KBM-7 (cell line): ENCODE data around the gene PDE6A.
A peak's percentile ranks its signal among the peaks of the same experiment; 100 is the strongest.

Experiments
- DNase-seq: peaks from one replicate; pipeline ENCODE4 v3.0.0-alpha.2; 2015
- in situ Hi-C: fragments of 300-500 bp; cut with MboI; formaldehyde crosslinking; loops from 2 replicates; pipeline ENCODE4 v1.14.3; 2020; ENCODE audit warnings: low sequenced_read_pairs, low pct_unique_long_range_greater_than_20kb, mixed read lengths

Gene PDE6A

DNA sequence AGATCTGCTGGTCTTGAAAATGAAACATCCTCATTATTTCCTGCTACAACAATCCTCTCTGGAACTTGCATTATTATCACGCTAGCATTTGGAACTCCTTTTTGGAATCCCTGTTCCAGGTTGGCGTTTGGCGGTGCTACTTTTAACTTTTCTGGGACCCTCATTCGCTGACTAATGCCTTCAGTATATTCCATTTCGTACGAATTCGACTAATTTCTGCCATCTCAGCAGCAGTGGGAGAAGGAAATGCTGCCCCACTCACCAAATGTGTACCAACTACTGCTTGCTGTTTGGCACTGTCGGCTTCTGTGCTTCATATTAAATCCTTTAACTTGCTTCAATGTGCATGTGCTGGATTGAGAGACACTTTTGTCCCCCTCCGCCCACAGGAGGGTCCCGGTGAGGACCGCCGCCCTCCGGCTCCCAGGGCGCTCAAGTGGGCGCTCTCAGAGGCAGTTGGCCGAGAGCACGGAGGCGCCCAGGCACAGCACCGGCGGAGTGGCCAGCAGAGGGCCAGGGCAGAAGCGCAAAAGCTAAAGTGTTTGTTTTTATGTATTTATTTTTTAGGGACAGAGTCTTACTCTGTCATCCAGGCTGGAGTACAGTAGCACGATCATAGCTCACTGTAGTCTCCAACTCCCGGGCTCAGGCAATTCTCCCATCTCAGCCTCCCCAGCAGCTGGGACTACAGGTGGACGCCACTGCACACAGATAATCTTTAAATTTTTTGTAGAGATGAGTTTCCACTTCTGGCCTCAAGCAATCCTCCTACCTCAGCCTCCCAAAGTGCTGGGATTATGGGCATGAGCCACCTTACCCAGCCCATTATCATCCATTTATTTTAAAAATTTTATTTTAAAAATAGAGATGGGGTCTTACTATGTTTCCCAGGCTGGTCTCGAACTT lies 11.9 kb downstream of the PDE6A start:
- in situ Hi-C loops: no loop called here
- DNase-seq: no peak

DNA sequence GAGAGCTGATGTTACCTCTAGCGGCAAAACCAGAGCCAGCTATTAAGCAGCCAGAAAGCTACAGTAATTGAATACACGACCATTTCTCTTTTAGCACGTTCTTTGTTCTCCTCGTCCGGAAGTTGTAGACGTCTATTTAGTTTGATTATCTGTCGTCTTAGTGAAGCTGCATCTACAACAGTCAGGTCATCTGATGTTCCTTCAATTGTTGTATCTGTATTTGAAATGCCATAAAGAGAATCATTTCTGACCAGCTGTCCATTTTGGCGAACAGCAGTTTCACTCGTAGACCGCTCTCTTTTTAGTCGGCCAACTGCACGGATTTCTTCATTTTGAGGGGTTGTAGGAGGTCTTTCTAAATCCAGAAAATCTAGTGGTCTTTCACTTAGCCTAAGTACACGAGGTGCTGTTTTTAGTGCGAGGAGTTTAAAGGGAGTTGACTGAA lies 12.6 kb downstream of the PDE6A start:
- in situ Hi-C loops: no loop called here
- no peak for DNase-seq

DNA sequence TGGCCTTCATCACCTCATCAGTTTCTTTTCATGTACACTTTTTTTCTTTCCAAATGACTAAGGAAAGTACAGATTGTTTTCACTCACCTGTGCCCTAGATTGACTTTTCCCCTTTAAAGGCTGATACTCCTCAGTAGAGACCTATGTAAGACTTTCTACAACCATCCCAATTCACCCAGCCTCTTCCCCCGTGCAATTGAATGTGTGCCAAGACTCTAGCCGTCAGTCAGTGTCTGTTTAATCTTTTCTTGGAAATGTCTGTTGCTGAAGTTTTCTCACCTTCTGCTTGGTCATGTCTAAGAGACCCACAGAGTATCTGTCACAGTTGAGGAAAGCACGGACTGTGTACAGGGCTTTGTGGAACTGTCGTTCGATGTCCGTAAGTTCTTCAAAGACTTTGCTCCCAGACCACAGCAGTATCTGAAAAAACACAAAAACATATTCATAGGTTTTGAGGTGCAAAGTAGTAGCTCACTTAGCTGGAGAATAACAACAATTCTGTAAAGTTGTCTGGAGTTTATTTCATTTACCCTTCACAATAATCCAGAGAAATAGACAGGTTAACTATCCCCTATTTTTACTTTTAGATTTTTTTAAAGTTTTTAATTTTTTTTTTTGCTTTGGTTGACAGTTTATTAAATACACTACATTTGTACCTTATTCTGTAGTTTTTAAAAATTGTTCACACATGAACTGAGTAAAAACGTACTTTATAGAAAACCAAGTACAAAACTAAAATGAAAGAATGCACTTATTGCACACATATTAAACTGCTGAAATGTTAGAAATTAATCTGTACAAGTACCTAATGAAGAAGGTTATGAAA lies 13.6 kb downstream of the PDE6A start:
- no peak for DNase-seq
- in situ Hi-C loops: no loop called here

DNA sequence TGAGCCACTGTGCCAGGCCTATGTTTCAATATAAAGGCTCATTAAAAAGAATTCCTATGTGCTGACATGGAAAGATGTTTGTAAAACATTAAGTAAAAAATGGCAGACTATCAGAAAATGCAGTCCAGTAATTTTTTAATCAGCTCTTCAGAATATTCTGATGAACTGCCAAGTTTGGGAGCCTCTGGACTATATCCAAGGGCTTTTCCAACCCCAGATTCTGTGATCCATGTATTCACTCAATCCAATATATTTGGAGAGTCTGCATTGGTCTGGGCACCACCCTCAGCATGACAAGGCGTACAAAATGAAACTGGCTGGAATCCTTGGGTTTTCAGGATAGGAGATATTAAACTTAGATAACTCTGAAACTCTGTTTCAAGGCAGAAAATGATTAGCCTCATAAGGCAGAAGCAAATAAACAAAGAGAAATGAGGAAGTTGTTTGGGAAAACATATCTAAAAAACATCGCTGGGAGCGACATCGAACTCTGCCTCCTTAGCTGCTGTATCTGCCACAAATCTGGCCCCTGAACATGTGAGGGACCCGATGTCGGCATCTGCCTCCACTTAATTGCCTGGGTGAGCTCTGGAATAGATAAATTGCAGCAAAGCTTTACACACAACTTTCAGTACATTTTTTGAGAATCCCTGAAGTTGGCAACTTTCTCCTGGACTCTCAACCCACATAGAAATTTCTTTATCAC lies 14.4 kb downstream of the PDE6A start:
- no peak for DNase-seq
- in situ Hi-C loops: no loop called here

DNA sequence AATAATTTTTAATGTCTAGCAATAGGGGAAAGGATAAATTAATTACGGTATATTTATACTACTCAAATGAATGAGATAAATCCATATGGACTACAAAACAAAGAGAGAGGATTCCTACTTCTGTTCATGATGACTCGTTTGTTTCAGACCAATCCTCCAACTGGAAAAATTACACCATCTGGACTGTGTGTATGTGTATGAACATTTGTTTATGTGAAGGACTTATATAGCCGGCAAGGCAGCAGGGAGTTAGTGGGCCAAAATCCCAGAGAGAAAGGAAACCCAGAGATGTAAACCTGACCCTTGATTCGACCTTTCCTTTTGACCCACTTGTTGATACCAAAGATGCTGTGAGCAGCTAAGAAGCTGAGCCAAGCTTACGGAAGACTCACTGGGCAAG lies 20.1 kb downstream of the PDE6A start:
- no peak for DNase-seq
- in situ Hi-C loops: no loop called here

DNA sequence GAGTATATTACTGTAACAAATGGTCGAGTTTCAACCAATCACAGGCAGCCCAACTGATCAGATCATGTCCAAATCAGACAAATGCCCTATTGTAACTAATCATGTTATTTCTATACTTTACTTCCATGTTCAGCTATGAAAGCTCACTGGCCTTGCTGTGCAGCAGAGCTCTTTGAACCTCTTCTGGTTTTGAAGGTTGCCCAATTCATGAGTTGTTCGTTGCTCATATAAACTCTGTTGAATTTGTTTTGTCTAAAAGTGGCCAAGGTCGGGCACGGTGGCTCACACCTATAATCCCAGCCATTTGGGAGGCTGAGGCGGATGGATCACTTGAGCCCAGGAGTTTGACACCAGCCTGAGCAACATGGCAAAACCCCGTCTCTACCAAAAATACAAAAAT lies 21.6 kb downstream of the PDE6A start:
- DNase-seq: no peak
- in situ Hi-C loops: no loop called here

DNA sequence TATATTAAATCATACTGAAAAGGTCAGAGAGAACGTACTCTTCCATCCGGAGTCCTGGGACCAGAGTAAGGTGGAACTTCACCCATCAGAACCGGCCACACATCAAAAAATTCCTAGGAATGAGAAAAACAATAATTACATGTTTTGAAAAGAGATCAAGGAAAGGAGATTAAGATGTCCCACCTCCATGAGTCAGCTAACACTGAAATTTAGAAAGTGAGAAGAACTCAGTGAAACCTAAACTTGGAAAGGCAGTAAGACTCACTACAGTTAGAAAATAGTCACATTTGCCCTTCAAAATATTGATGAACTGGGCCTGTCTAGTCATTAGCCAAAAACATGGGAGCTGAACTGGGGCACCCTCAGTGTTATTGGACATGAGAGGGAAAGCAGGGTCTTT lies 23.0 kb downstream of the PDE6A start:
- DNase-seq: no peak
- in situ Hi-C loops: no loop called here

DNA sequence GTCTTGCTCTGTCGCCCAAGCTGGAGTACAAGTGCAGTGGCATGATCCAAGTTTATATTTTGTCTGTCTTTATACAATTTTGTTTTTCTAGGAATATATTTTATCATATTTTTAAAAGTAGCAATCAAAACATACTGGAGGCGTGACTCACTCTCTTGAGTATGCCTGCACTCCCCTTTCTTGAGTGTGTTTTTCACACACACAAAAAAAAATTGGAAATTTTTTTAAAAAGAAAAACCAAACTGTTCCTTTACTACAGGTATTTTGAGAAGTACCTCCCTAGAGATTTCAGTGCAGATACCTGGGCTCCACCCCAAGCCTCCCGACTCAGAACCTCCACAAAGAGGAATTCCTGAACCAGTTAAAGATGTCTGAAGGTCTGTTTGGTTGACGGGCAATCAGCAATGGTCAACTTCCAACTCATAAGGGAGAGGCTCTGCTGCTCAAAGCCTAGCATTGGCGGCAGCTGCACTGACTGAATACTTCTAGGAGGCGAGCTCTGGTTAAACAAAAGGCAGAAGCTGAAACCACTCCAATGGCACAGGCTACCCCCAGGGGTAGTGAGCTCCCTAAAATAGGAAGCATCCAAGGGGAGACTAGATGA lies 27.4 kb downstream of the PDE6A start:
- in situ Hi-C loops: no loop called here
- no peak for DNase-seq

DNA sequence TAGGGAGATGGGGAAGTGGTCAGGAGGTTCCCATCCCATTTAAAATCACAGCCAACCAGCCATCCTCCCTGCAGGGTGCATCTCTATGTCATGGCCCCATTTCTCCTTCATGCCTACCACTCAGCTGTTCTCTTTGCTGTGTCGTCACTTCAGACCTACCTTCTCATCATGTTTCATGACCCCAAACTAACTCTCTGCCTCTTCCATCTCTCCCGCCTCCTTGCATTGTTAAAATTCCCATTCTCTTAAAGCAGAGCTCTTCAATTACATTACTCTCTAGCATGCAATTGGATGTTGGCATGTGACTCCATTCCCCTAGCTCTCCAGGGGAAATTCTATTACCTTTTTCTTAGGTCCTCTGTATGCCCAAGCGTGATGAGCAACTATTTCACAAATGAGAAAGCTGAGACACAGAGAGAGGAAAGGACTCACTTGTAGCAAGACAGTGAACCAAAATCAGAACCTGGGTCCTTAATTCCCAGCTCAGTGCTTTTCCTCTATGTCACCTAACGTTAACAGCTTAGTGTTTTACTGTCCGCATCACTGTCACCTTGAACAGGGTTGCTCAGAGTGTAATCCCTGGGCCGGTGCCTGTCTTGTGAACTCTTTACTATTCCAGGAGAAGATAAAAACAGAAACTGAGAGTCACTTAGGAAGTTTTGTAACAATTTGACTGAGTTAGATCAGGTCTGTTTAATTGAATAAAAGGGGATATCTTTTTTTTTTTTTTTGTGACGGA lies 28.1 kb downstream of the PDE6A start:
- in situ Hi-C loops: no loop called here
- no peak for DNase-seq

DNA sequence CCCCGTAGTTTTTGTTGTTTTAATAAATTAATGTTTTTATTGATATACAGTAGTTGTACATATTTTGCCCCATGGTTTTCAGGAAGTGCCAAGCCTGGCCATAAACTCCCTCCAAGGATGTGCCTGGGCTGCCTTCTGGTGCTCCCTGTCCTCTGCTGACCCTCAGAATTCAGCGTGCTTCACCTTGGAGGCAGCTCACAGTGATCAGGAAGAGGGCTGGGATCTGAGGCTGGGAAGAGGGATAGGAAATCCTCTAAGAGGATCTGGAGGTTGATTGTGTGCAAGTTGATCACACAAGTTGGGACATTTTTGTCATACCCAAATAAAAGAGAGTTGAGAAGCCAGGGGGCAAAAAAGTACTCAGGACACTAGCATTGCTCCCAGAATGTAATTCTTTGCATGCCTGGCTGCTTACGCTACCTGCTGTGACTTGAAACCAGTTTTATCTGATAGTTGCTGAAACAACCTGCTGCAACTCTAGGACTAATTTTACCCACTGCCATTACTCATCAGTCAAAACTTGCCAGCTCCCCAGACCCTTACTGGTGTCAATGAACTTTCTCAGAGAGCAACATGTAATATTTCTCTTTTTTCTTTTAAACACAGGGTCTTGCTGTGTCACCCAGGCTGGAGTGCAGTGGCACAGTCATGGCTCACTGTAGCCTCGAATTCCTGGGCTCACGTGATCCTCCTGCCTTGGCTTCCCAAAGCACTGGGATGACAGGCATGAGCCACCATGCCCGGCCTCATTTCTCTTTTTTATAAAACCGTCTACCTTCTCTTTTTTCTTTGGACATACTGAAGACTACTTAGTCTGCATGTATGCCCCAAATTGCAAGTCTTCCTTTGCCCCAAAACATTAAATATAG lies 29.0 kb downstream of the PDE6A start:
- in situ Hi-C loops: no loop called here

DNA sequence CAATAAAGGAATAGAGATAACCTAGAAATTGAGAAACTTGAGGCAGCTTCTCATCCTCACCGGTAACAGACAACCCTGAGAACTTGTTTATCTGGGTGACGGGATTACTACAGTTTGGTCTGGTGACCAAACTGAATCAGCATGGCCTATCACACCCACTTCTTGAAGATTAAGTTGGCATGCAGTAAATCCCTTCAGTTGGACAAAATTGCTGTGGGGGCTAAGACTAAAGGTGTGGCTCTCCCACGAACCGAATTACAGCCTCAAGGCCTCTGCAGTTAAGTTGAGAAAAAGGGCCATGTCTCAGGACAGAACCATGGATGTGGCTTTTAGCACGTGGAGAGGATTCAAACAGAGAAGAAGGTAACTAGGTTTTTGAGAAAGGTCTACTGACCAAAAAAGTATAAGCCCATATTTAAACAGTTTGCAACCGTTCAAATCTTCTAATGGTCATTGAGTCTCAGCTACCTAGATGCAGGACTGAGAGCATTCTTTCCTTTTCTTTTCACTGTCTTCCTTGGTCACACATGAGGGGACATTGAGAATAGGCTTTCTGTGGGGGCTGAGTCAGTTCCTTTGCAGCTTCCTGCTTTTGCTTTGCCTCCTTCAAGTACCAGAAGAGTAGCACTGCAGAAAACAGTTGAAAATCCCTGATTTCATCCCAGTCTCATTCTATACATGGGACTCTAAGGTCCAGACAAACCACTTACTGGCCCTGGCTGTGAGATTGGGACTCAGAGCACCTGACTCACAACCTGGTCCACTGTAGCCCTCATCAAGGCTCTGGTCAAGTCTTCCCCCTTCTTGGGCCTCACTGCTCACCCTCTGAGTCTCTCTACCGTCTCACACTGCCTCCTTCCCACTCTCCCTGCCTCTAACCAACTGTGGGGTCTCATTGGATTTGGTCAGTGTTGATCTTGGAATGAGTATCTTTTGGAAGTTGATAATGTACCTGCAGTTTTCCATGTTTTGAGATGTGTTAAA lies 30.9 kb downstream of the PDE6A start:
- in situ Hi-C loops: no loop called here
- DNase-seq: peak; percentile 74

More for the DNA sequence above, 29.0 kb downstream of the PDE6A start:
- no peak for DNase-seq

DNA sequence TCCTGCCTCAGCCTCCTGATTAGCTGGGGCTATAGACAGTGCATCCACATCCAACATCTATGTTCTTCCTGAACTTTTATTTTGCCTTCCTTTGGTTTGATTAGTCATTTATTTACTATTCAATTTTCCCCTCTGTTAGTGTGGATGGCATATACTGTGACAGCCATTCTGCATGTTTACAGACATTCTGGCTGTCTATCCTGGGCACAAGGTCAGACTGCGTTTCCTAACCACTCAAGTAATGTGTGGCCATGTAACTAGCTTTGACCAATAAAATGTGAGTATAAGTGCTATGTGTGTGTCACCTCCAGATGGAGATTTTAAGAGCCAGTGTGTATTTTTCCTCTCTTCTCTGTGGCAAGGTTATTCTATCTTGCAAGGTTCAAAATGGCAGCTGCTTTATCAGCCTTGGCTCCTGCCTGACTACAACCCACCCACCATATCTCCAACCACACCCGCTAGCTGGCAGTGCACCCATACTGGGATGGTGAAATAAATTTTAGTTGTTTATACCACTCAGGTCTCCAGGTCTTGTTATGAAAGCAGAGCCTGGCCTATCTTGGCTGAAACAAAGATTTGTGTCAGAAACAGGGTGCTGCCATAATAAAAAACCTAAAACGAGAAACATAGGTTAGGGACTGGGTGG lies 32.2 kb downstream of the PDE6A start:
- in situ Hi-C loops: no loop called here
- no peak for DNase-seq

DNA sequence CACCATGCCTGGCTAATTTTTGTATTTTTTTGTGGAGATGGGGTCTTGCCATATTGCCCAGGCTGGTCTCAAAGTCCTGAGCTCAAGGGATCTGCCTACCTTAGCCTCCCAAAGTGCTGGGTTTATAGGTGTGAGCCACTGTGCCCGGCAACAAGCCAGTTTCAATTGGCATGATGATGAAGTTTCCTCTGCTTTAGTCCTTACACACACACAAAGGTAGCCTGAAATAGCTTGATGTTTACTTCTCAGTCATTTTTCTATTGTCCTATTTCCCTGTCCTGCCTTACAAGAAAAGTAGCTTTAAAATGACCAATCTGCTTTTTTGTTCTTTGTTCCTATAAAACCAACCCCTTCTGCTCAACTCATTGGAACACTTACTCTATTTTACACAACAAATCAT lies 33.6 kb downstream of the PDE6A start:
- DNase-seq: no peak
- in situ Hi-C loops: no loop called here

DNA sequence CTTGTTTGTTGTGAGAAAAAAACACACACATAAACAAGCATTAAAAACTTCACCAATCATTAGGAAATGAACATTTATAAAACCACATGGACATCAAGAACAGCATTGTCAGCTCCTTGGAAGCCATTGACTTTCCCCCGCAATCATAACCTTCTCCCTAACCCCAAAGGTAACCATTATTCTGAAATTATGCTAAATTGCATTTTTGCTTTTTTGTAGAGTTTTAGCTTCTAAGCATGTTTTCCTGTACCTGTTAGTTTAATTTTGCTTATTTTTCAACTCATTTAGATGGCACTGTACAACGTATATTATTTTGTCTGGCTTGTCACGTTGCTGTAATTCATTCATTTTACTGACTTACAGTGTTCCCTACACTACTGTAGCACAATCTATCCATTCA lies 36.8 kb downstream of the PDE6A start:
- in situ Hi-C loops: no loop called here
- no peak for DNase-seq

DNA sequence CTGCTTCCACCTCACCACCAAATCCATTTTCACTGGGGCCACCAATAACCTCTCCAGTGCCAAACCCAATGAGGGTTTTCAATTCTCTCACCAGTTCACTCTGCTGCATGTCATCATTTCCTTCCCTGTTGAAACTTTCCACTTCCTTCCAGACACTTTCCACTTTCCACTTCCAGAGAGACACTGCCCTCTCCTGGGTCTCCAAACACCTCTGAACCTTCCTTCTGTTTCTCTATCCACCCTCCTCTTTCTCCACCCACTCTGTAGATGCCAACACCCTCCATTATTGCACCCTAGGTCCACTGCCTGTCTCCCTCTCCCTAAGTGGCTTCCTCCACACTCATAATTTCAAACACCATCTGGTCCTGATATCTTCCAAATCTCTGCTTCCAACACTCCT lies 39.6 kb downstream of the PDE6A start:
- in situ Hi-C loops: no loop called here
- no peak for DNase-seq

DNA sequence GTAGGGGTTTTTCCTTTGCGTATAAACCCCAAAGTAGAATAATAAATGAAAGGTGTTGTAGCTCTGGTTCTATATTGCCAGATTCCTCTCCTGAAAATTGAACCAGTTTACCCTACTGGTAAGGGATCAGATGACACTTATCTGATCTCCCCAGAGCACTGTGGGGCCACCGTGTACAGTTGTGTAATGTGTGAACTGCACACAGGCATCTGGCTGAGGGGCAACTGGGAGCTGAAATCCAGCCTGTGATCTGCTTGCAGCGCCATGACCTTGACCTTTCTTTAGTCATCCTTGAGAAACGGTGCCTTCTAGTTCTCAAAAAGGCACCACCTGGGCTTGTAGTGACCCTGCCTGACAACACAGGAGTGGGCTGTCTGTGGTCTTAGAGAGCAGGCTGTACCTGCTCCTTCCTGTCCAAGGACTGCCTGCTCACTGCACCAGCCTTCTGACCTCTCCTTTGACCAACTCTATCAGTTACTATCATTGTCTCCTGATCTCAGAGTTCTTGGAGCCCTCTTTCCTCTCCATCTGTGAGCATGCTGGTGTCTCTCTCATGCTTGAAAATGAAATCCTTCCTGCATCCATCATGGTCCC lies 40.2 kb downstream of the PDE6A start:
- no peak for DNase-seq
- in situ Hi-C loops: no loop called here
